Measurements from ENCODE around the gene STAG1. TPM values are rescaled to one million over a fixed set of nuclear protein-coding genes. Genes with fewer than 3 reads are reported as not detected.

The STAG1 gene
- total RNA-seq, 2 donors from 2014 or later = 41.7 to 56.2 TPM

DNA sequence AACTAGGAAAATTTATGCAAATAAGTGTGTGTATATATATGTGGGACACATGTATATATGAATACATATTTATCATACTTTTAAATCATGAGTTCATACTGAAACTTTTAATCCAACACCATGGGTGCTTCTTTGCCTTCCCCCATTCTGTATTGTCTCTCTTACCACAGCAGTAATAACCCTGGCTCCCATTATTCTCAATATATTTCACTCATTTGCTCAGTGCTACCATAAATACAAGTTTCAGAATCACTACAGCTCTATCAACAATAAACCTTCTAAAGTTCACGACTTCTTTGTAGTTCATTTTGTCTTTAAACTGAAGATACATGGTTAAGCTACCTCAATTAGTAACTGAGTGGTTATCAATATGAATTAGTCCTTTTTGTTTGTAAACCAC is 419.9 kb downstream of the STAG1 start:
- no peak for ATAC-seq
- intact Hi-C loops (cut with DNase I, micrococcal nuclease) = no loop called here
- no peak for DNase-seq

DNA sequence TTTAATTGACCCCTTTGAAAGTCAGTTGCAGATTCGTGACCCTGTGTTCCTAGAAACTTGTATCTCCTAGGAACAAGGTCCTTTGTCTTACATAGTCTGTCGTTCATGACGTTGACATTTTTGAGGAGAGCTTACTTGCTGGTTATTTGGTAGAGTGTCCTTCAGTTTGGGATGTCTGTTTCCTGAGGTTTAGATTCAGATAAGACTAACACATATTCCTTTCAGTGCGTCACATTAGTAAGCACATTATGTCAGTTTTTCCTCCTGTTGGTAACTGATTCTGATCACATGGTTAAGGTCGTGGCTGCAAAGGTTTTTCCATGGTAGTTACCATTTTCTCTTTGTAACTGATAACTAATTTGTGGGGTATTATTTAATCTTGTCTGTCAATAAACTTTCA is 421.3 kb downstream of the STAG1 start:
- intact Hi-C loops (cut with DNase I, micrococcal nuclease) = no loop called here
- DNase-seq (no peak), ATAC-seq (no peak)

DNA sequence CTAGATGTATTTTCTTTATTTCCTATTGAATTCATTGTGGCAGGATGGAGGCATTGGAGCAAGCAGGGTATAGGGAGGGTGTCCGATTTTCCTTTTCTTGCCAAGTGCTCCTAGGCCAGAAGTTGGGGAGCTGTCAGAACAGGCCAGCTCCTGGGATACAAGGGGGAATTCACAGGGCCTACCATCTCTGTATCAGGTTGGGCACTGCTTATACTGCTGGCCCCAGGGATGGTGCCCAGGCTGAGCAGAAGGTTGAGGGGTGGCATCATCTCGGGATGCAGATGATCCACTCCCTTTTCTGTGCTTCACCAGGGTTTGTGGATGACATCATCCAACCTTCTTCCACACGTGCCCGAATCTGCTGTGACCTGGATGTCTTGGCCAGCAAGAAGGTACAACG is 422.6 kb downstream of the STAG1 start:
- ATAC-seq (no peak), DNase-seq (no peak)
- intact Hi-C loops (cut with DNase I, micrococcal nuclease) = no loop called here

DNA sequence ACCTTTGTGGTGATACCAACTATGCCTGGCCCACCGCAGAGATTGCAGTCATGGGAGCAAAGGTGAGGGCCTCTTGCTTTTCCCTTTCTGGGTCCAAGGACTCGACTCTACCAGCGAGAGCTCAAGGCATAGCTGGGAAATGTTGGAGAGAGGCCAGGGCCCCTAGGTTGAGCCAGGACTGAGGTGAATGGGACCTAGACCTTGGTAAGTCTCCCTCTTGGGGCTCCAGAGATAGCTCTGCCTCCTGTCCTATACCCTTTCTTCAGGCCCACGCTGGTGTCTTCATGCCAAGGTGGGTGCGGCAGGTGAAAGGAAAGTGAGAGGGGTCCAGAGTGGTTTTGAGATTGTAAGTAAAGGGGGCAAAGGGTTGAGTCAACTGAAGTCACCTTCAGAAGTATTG is 424.5 kb downstream of the STAG1 start:
- DNase-seq (no peak), ATAC-seq (no peak)
- intact Hi-C loops (cut with DNase I, micrococcal nuclease) = no loop called here

DNA sequence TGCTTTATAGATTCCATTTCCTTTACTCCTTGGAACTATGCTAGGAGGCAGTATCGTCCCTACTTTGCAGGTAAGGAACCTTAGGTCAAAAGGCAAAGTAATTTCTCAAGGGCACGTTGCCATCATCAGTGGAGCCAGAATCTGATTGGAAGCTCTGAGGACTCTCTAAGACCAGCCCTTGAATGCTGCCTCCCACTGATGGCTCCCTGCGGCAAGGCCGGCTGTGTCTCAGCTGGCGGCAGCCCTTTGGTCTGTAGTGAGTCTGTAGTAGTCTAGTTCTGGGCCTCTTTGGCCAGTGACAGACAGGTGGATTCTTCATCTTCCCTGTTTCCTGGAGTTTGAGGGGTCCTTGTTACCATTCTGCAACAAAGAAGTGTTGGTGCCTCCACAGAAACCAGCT is 425.9 kb downstream of the STAG1 start:
- no peak for DNase-seq
- intact Hi-C loops (cut with DNase I, micrococcal nuclease) = no loop called here
- no peak for ATAC-seq

DNA sequence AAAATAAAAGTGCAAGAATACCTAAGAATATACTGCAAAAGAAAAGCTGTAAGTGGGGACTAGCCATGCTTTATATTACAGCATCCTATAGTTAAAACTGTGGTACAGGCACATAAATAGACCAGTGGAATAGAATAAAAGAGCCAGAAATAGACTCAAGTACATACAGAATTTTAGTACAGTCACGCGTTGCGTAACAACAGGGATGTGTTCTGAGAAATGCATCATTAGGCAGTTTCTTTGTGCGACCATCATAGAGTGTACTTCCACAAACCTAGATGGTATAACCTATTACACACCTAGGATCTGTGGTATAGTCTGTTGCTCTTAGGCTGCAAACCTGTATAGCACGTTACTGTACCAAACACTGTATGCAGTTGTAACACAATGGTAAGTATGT is 440.2 kb downstream of the STAG1 start:
- intact Hi-C loops (cut with DNase I, micrococcal nuclease) = no loop called here
- DNase-seq (no peak), ATAC-seq (no peak)

DNA sequence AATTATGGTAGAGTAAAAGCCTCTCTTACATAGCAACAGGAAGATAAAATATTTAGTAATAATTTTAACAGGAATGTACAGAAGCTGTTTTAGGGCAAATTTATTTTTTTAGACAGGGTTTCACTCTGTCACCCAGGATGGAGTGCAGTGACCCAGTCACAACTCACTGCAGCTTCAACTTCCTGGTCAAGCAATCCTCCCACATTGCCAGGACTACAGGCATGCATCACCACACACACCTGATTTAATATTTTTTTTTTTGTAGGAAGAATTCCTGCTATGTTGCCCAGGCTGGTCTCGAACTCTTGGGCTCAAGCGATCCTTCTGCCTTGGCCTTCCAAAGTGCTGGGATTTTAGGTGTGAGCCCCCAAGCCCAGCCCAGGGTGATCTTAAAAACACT is 440.9 kb downstream of the STAG1 start:
- intact Hi-C loops (cut with DNase I, micrococcal nuclease) = no loop called here
- DNase-seq = no peak
- ATAC-seq = no peak

DNA sequence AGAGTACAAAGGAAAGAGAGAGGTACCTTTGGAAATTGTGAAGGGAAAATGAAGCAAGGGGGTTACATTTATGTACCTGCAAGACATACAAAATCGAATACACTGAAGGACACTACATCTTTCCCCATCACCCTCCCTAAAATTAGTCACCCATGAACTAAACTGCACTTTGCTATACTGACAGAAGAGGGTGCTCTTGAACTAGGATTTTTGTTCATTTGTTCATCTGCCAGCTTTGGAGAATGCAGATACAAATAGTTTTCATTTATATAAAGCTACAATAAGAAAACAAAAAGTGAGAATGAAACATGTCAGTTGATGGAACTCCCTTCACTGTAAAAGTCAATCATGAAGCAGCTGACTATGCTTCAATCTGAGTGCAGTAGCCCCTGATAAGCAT is 446.3 kb downstream of the STAG1 start:
- ATAC-seq = peak; percentile 26
- intact Hi-C loops (cut with DNase I, micrococcal nuclease) = no loop called here
- DNase-seq = no peak

DNA sequence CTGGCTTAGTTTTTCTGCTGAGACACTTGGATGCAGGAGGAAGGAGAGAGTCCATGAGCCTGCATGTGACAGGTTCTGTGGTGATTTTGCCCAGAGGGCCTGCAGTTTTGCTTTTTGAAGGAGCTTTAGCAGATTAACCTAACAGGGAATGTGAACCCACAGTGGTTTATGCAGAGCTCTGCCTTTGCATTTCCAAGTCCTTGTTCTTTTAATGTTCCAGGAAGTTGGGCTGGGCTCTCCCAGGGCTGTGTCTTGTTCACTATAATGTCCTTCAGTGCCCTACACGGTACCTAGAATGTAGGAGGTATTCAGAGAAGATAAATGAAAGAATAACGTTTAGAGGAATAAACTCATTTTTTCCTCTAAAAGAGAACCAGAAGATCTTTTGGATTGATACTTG is 451.7 kb downstream of the STAG1 start:
- DNase-seq (no peak), ATAC-seq (no peak)
- intact Hi-C loops (cut with DNase I, micrococcal nuclease) = no loop called here

DNA sequence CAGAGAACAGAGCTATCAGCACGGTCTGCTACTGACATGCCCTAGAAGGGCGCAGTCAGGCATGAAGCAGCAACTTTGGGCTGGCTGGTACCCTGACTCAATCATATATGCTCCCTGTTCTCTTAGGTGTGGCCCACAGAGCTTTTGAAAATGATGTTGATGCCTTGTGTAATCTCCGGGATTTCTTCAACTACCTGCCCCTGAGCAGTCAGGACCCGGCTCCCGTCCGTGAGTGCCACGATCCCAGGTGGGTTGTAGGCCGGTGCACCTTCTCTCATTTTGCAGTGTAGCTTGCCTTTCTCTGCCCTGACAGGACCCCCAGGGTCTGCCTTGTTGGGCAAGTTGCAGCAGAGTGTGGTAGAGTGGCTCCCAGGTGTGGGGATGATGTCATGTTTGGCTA is 454.4 kb downstream of the STAG1 start:
- intact Hi-C loops (cut with DNase I, micrococcal nuclease) = no loop called here
- no peak for DNase-seq
- no peak for ATAC-seq

DNA sequence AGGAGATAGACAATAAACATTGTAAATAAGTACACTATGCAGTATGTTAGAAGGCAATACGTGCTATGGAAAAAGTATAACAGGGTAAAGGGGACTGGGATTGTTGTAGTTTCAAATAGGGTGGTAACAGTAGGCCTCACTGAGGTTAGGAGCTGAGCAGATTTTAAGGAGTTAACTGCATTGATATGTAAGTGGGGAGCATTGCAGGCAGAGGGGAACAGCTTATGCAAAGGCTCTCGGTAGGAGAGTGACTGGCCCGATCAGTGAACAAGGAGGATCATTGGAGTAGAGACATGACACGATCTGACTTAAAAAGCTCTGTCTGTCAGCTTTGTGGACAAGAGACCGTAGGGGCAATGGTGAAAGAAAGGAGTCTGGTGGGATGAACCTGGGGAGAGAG is 455.2 kb downstream of the STAG1 start:
- intact Hi-C loops (cut with DNase I, micrococcal nuclease) = no loop called here
- no peak for DNase-seq
- no peak for ATAC-seq

DNA sequence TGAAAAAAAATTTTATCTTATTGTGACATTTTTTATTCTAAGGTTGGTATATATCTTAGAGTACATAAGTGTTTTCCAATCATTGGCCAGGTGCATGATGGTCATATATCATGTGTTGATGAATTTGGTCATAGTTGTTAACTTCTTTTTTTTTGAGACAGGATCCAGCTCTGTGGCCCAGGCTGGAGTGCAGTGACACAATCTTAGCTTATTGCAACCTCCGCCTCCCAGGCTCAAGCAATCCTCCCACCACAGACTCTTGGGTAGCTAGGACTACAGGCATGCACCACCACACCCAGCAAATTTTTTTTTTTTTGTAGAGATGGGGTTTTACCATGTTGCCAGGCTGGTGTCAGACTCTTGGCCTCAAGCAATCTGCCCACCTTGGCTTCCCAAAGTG is 458.0 kb downstream of the STAG1 start:
- no peak for ATAC-seq
- intact Hi-C loops (cut with DNase I, micrococcal nuclease) = no loop called here
- no peak for DNase-seq

DNA sequence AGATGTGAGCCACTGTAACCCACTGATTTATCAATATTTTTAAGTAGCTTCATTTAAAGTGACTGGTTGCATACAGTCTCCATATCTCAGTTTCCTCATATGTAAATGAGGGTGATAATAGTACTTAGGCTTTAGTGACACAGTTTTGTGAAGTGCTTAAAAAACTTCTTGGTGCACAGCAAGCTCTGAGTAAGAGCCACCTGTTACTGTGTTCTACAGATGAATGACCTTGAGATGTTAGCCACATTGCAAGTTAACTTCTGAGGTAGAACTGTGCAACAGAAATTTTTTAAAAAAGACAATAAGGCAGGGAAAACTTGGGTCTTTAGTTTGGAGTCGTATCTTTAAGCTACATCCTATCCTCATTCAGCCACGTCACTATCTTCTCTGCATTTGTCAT is 458.9 kb downstream of the STAG1 start:
- ATAC-seq = no peak
- DNase-seq = no peak
- intact Hi-C loops (cut with DNase I, micrococcal nuclease) = no loop called here

DNA sequence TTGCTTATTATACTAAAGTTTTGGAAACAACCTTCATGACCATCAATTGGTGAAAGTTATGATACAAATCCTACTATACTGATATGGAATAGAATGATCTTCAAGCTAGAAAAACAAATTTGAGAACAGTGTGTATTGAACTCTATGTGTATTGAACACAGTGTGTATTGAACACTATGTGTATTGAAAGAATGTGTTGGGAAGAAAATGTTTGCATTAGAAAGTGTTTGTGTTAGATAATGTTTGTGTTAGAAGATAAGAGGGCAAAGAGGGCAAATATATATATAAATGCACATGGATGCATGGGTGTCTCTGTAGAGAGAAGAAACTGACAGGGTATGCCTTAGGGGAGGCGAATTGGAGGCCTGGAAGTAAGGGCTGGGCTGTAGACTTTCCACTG is 459.7 kb downstream of the STAG1 start:
- DNase-seq = no peak
- no peak for ATAC-seq
- intact Hi-C loops (cut with DNase I, micrococcal nuclease) = no loop called here

DNA sequence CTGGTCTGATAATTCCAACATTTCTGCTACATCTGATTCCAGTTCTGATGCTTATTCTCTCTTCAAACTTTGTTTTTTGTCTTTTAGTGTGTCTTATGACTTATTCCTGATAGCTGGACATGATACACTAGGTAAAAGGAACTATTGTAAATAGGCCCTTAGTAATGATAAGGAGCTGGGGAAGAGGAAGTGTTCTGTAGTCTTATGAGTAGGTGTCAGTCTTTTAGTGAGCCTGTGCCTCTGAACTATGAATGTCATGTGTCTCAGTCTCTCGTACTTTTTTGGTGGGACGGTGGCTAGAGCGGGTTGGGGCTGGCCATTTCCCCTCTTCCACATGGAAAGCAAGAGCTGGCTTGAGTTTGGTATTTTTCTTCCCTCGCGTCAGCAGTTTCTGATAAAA is 460.9 kb downstream of the STAG1 start:
- DNase-seq (no peak), ATAC-seq (no peak)
- intact Hi-C loops (cut with DNase I, micrococcal nuclease) = no loop called here

Other genes starting within 250 kb of the STAG1 start
- under 1 TPM; 0.84 to 0.98 TPM for gene SLC35G2, start 66.7 kb upstream of the STAG1 start, total RNA-seq
- gene NCK1, start 109.8 kb upstream of the STAG1 start, total RNA-seq = 10 to 100 TPM; 51.5 to 58.2 TPM
- gene IL20RB, start 205.6 kb upstream of the STAG1 start, total RNA-seq = 1 to 10 TPM in 1 of 2 donors, under 1 TPM in 1; 0.89 to 1.3 TPM